GM10248 (cell line): ENCODE measurements around the gene CHST8.
A peak's percentile ranks its signal among the peaks of the same experiment; 100 is the strongest.

Experiments
- CTCF ChIA-PET: fragments of 300-600 bp; sonication (Branson Sonifier 250); formaldehyde crosslinking; extraction: SDS; loops from one replicate; lab custom pipeline; 2021; ENCODE audit warnings: antibody characterized with exemption; lab: Yijun Ruan, JAX
- POLR2A ChIA-PET: fragments of 350-650 bp; sonication (Branson Sonifier 250); formaldehyde crosslinking; extraction: SDS; loops from one replicate; lab custom pipeline; 2020; ENCODE audit warnings: antibody characterized with exemption; lab: Yijun Ruan, JAX
- DNase-seq: peaks from one replicate; pipeline ENCODE4 v3.0.0; 2012; ENCODE audit errors: extremely low spot score
- CTCF ChIP-seq: IDR thresholded peaks from 2 replicates; pipeline ENCODE4 v1.5.1; 2012; ENCODE audit warnings: mild to moderate bottlenecking, low read depth; ENCODE audit errors: extremely low read depth, missing control alignments, control extremely low read depth

CHST8 gene

GRCh38 chr19:33767898-33768413, 146.2 kb downstream of the CHST8 start:
- no peak for DNase-seq
- ChIA-PET CTCF (interaction anchor here (1.7 to 5.5 kb wide), 4 partner anchors 10 to 351 kb away, joined by 8 to 72 read pairs (median 41); no protein-coding TSS in a partner anchor), POLR2A (no interaction called here)
- TF ChIP-seq CTCF: no peak

DNA sequence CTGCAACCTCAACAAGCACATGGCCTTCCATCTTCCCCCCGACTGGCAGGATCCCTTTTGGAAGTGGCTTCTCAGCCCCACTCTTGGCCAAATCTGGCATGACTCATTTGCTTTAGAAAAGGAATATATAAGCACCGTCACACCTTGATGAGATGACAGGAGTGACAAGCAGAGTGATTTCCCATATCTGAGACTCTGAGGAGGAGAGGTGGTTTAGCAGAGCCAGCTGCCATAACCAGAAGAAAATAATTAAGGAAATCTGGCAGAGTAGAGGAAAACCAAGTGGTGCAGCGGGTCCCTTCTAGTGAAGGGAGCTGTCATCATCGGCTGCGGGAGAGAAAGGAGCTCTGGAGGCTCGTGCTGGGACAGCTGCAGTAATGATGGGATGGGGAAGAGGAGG, 147.5 kb downstream of the CHST8 start:
- no peak for TF ChIP-seq CTCF
- CTCF ChIA-PET: interaction anchor here (0.8 to 5.5 kb wide), 9 partner anchors 8 to 534 kb away, joined by 3 to 72 read pairs (median 14); no protein-coding TSS in a partner anchor
- no peak for DNase-seq
- POLR2A ChIA-PET: no interaction called here

DNA sequence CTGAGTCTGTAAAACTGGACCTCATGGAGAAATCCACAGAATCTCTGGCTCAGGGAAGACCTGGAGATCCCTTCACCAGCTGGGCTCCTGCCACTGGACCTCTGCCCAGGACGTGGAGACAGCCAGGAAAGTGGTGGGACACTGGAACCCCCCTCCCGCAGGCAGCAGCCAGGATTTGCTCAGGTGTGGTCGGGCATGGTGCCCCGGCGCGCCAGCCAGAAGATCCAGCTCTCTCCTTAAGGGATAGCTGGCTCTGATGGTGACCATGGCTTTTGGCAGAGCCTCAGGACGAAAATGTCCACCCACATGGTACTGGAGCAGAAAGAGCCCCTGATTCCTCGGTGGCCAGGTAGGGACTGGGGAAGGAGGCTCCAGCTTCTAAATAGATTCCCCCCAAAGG, 148.4 kb downstream of the CHST8 start:
- POLR2A ChIA-PET: no interaction called here
- CTCF ChIA-PET: interaction anchor here (0.8 to 5.5 kb wide), 14 partner anchors 8 to 535 kb away, joined by 3 to 72 read pairs (median 8); no protein-coding TSS in a partner anchor
- no peak for DNase-seq
- no peak for TF ChIP-seq CTCF

DNA sequence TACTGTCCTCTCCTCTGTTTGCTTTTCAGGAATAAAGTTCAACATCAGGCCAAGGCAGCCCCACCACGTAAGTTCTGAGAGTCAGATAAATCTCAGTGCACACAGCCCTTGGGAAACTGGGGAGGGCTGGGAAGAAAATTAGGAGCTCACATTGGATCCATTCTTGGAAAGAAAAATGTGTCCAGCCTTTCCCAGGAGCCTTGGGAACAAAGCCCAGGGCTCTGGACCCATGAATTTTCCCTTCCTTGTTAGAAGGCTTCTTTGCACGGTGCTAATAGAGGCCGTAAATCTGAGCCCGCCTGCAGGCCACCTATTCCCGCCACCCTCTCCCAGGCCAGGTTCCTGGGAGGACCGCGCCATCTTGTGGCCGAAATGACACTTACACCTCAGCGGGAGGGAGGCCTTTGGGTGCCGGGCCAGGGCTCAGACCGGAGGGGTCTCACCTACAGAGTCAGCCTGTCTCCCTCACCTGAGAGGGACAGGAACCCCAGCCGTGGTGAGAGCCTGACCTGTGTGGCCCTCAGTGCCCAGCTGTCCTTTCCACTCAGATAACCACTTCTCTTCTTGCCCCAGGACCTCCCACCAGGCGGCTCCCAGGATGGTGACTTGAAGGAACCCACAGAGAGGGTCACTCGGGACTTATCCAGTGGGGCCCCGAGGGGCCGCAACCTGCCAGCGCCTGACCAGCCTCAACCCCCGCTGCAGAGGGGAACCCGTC, 149.8 kb downstream of the CHST8 start:
- CTCF ChIA-PET: interaction anchor here (0.6 to 5.5 kb wide), 21 partner anchors 8 to 627 kb away, joined by 3 to 72 read pairs (median 5); no protein-coding TSS in a partner anchor
- peak; percentile 84 for DNase-seq
- POLR2A ChIA-PET: no interaction called here
- TF ChIP-seq CTCF: peak; percentile 88

DNA sequence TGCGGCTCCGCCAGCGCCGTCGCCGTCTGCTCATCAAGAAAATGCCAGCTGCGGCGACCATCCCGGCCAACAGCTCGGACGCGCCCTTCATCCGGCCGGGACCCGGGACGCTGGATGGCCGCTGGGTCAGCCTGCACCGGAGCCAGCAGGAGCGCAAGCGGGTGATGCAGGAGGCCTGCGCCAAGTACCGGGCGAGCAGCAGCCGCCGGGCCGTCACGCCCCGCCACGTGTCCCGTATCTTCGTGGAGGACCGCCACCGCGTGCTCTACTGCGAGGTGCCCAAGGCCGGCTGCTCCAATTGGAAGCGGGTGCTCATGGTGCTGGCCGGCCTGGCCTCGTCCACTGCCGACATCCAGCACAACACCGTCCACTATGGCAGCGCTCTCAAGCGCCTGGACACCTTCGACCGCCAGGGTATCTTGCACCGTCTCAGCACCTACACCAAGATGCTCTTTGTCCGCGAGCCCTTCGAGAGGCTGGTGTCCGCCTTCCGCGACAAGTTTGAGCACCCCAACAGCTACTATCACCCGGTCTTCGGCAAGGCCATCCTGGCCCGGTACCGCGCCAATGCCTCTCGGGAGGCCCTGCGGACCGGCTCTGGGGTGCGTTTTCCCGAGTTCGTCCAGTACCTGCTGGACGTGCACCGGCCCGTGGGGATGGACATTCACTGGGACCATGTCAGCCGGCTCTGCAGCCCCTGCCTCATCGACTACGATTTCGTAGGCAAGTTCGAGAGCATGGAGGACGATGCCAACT, 150.5 kb downstream of the CHST8 start:
- ChIA-PET CTCF (interaction anchor here (1.4 to 5.5 kb wide), 7 partner anchors 21 to 485 kb away, joined by 4 to 72 read pairs (median 14); no protein-coding TSS in a partner anchor), POLR2A (no interaction called here)
- no peak for TF ChIP-seq CTCF

DNA sequence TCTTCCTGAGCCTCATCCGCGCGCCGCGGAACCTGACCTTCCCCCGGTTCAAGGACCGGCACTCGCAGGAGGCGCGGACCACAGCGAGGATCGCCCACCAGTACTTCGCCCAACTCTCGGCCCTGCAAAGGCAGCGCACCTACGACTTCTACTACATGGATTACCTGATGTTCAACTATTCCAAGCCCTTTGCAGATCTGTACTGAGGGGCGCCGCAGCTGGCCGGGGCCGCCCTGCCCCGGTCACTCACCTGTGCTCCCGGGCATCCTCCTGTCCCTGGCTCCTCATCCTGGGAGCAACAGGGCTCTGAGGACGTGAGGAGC, 151.1 kb downstream of the CHST8 start:
- POLR2A ChIA-PET: no interaction called here
- no peak for TF ChIP-seq CTCF
- CTCF ChIA-PET: interaction anchor here (5.5 kb wide), 1 partner anchor 356 kb away, joined by 72 read pairs; no protein-coding TSS in a partner anchor
- DNase-seq: no peak

More for the DNA sequence above, 150.5 kb downstream of the CHST8 start:
- DNase-seq: no peak
